Pulmonary artery endothelial cell (primary cell): ENCODE measurements around the gene TJP2. TPM values are rescaled to one million over a fixed set of nuclear protein-coding genes. Genes with fewer than 3 reads are reported as not detected.
A peak's percentile ranks its signal among the peaks of the same experiment; 100 is the strongest.

Source experiments
- DNase-seq: peaks from one replicate; pipeline ENCODE4 v3.0.0-alpha.2; 2011; ENCODE audit warnings: low read depth, low spot score
- total RNA-seq: library from RNA; depleted of rRNA; stranded (reverse); fragments of >200 nt; gene quantifications from 2 replicates; pipeline ENCODE4 v1.2.3, GENCODE V29; 2014

Gene TJP2
- total RNA-seq, 1 donor from 2014 or later, result 243 TPM

- no peak for DNase-seq
Measured at GRCh38 chr9:69190863-69191181, 16.7 kb downstream of the TJP2 start.

- no peak for DNase-seq
Measured at GRCh38 chr9:69191231-69191630, 17.2 kb downstream of the TJP2 start.

DNA sequence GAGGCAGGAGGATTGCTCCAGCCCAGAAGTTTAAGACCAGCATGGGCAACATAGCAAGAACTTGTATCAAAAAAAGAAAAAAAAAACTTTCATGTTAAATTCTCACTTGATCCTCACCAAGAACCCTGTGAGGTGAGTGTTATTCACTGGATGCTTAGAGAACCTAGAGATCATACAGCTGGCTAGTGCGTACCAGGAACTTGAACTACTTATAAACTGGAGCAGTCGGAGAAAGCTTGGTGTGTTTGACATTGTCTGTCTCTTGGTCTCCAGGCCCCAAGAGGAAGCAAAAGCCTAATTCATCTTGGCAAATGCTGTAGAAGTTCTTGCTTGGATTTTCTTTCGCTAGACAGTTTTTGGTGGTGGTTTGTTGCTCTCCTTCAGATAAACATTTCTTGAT, 18.1 kb downstream of the TJP2 start:
- DNase-seq, result no peak

- no peak for DNase-seq
Measured at GRCh38 chr9:69193685-69194032, 19.6 kb downstream of the TJP2 start.

GRCh38 chr9:69194702-69195418, 20.8 kb downstream of the TJP2 start:
- DNase-seq, result no peak

DNA sequence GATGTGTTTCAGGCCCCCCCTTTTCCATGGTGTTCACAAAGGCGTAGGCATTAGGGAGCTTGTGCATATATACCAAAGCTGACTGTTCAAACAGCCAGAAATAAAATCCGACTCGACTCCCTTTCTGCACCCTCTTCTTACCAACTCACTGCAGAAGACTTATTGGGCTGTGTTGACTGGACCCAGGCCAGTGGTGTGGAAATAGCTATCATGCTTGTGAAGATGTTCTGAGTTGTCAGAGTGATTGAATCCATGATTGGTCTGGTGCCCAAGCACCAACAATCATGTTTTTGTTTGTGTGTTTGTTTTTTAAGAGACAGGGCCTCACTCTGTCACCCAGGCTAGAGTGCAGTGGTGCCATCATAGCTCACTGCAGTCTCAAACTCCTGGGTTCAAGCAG, 21.6 kb downstream of the TJP2 start:
- no peak for DNase-seq

DNA sequence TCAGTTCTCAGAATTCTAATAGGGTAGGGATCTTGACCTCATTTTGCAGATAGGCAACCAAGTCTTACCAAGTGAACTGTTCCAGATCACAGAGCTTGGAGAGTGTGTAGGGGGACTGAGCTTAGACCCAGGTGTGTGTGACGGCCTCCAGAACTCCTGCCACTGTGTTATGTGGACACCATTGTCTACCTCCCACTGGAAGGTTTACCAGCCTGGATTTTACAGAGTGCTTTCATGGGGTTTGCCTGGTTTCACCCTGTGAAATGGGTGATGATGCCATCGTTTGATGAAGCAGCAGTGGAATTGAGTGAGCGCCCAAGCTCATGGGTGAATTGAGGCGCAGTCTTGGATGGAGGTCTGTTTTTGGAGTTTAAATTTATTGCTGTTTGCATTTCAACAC, 23.6 kb downstream of the TJP2 start:
- no peak for DNase-seq

DNA sequence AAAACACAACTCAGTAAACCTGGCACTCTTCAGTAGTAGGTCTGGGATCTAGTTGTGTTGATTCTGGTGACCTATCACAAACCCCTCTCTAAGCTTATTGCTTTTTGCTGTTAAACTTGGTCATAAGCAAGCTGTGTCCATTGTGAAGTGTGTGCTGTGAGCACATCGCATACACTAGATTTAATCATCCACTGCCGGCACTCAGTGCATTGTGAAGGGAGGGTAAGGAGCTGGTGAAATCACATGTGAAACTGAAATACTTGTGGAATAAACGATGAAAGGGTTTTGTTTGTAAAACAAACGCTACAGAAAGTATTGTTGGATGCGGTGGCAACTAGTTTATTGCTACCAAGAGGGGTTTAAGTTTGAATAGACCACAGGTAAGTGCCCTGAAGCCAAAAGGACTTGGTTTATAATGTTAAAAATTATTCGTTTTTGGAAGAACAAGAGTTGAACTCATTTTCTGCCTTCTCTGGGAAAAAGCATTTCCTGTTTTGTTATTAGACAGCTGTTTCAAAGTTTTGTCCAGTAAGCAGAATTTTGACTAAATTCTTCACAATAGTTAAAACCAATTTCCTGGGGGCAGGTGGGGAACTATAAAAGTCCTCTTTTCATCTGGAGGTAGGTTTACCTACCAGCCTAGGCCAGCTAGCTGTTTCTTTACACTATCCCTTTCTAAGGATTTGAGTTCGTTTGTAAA, 24.6 kb downstream of the TJP2 start:
- DNase-seq, result no peak

- DNase-seq, result no peak
Measured at GRCh38 chr9:69199769-69200470, 25.8 kb downstream of the TJP2 start.

GRCh38 chr9:69202556-69202955, 28.5 kb downstream of the TJP2 start:
- DNase-seq, result no peak

DNA sequence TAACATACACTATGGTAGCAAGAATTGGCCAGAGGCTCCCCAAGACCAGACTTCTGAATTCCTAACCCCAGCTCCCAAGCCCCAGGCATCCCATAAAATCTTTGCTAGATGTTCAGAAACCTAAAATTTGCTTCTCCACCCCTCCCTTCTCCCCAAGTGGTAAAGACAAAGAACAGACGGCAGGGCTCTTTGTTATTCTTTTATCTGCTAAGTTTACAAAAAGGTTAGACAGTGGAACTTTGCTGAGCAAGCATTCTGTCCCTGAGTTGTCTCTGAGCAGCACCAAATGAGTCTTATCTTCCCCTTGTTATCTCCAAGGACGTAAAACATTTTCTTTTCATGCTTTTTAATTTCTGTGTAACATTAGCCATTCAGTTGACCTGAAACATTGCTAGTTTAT, 30.2 kb downstream of the TJP2 start:
- DNase-seq, result no peak

- DNase-seq, result no peak
Measured at GRCh38 chr9:69204849-69205248, 30.8 kb downstream of the TJP2 start.

- DNase-seq, result no peak
Measured at GRCh38 chr9:69206047-69206446, 32.0 kb downstream of the TJP2 start.

DNA sequence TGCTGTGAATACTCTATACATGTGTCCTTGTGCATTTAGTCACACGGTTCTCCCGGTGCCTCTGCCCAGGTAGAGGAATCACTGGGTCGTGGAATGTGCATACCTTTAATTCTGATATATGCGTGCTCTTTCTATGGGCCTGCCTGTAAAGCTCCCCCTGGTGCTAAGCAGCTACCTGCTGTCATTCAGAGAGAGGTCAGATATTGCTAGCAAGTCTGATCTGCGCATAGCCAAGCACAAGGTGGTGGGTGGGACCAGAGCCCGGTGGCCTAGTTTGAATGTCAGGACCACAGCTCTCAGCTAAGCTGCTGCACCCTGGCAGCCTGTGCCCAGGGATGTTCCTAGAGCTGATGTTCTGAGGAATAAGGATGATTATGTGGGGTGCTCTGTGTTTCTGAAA, 33.4 kb downstream of the TJP2 start:
- no peak for DNase-seq

- DNase-seq, result no peak
Measured at GRCh38 chr9:69211424-69212036, 37.5 kb downstream of the TJP2 start.

DNA sequence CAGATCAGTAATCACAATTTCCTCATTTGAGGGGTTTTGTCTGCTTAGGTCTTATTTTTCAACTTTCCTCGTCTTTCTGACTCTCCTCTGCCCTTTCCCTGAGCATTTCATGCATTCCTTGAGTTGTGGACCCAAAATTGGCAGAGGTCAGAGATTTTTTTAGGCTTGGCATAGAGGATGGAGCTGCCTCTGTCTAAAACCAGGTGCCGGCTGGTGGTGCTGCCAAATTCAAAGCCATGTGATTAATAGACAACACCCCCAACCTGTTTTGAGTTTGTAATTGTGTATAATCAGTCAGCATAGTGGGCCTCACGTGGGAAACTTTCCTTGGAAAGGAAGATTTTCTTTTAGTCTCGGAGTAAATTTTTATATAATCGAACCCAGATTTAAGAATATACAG, 39.6 kb downstream of the TJP2 start:
- DNase-seq, result no peak

DNA sequence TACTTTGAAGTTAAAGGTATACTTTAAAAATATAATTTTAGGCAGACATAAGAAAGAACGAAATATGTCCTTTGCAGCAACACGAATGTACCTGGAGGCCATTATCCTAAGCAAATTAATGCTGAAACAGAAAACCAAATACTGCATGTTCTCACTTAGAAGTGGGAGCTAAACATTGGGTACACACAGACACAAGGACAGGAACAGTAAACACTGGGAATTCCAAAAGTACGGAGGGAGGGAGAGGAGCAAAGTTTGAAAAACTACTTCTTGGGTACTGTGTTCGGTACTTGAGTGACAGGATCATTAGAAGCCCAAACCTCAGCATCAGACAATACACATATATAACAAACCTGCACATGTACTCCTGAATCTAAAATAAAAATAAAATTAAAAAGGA, 40.9 kb downstream of the TJP2 start:
- no peak for DNase-seq

GRCh38 chr9:69215774-69216485, 41.9 kb downstream of the TJP2 start:
- DNase-seq, result peak; percentile 87

DNA sequence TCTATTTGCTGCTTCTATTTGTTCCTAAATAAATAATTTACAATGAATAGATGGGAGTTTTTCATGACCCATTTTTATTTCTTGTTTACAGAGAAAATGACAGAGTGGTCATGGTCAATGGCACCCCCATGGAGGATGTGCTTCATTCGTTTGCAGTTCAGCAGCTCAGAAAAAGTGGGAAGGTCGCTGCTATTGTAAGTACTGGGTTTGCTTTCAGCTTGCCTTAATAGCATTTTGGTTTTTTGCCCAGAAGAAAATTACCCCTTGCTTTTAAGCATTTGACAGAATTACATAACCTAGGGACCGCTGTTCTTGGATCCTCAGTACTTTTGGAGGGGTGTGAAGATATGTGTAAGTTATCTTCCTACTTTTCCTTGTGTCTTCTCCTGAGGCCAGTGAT, 44.1 kb downstream of the TJP2 start:
- DNase-seq, result no peak

DNA sequence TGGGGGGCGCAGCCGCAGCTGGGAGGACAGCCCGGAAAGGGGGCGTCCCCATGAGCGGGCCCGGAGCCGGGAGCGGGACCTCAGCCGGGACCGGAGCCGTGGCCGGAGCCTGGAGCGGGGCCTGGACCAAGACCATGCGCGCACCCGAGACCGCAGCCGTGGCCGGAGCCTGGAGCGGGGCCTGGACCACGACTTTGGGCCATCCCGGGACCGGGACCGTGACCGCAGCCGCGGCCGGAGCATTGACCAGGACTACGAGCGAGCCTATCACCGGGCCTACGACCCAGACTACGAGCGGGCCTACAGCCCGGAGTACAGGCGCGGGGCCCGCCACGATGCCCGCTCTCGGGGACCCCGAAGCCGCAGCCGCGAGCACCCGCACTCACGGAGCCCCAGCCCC, 47.0 kb downstream of the TJP2 start:
- DNase-seq, result no peak

DNA sequence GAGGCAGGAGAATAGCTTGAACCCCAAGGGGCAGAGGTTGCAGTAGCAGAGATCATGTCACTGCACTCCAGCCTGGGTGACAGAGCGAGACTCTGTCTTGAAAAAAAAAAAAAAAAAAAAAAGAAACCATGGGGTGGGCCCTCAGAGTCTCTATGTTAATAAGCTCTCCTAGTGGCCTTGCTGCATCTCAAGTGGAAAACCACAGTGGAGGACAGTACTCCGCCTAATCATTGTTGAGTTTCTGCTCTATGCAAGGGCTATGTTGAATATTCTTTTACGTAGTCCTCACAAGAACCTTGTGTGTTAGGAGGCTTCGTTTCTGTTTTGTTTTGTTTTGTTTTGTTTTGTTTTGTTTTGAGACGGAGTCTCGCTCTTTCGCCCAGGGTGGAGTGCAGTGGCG, 48.9 kb downstream of the TJP2 start:
- DNase-seq, result no peak

DNA sequence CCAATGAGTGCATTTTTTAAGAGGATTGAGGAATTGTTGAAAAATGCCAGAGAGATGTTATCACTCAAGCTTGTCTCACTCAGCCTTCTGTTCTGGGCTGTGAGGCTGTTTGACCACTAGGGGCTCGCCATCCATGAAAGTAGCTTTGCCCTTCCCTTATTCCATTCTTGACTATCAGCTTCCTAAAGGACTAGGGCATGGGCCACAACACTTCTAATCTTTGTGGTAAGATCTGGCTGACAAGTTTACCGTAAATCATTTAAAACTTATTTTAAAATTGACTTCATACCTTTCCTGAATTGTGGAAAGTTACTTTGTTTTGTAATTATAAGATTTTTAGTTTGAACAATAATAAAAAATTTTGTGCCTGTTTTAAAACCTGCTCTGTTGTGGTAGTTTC, 49.5 kb downstream of the TJP2 start:
- DNase-seq, result peak; percentile 32
